T-helper 1 cell (primary cell): ENCODE data around the gene EEA1.

Experiments
- DNase-seq, 5 donors: peaks; one replicate each; pipeline ENCODE4 v3.0.0-alpha.2; 2012 to 2020

The EEA1 gene

DNA sequence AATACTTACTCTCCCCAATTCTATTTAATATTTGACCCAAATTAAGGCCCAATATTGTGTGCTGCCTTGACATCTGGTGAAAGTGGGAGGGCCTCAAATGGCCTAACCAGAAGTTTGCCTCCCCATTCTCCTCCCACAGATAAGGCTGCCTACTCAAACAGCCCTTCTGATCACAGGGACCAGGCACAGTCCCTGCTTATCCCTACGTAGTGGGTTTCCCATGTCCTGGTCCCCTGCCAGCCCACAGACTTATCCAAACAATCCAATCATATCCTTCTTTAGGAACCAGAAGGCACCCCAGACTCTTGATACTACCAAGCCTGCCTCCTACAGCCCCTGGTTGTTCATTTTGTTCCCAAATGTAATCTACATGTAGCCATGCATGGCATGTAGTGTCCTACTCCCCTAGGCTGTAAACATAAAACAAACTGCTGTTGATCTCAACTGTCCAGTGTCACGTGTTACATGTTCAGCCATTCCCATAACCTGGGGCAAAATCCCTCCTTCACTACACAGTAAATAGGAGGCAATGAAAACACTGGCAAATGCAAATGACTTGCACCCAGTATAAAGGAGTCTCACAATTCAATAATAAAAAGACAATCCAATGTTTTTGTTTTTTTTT is 49.3 kb downstream of the EEA1 start:
- no peak for DNase-seq

DNA sequence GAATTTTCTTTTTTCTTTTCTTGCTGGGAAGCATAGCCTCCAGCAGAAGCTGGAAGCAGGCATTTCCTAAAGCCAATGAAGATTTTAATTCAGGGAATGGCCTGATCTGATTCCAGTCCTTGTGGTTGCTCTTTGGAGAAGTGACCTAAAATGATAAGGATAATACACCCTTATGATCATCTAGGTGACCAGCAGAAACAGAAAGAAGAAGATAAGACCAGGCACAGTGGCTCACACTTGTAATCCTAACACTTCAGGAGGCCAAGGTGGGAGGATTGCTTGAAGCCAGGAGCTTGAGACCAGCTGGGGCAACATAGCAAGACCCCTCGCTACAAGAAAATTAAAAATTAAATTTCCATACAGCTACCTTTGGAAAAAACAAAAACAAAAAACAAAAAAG is 51.2 kb downstream of the EEA1 start:
- no peak for DNase-seq

DNA sequence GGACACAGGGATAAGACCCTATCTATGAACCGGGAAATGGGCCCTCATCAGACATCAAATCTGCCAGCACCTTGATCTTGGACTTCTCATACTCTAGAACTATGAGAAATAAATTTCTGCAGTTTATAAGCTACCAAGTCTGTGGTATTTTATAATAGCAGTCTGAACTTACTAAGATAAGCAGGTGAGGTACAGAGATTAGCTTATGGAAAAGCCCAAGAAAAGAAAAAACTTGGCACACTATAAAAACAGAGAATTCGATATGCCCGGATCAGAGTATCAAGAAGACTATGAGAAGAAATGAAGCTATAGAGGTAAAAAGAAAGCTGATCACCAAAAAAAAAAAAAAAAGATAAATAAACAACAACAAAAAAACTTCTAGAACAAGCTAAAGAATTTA is 52.6 kb downstream of the EEA1 start:
- DNase-seq = no peak

- DNase-seq = no peak
These were observed 58.0 kb downstream of the EEA1 start for GRCh38 chr12:92871116-92871515.

DNA sequence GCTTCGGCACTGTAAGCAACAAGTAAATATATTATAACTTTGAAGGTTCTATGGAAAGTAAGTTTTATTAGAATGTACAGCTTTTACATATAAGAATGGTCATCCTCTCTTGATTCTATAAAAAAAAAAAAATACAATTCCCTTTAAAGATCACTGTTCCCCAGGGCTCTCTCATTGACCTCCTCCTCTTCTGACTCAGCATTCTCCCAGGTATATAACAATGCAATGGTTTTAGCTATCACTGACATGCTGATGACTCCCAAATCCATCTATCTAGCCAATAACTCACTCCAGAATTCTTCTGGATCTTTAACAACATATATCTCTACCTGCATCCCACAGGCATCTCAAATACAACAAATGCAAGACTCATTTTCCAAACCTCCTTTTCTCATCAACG is 62.7 kb downstream of the EEA1 start:
- no peak for DNase-seq

- DNase-seq = no peak
These were observed 65.8 kb downstream of the EEA1 start for GRCh38 chr12:92863251-92863650.

DNA sequence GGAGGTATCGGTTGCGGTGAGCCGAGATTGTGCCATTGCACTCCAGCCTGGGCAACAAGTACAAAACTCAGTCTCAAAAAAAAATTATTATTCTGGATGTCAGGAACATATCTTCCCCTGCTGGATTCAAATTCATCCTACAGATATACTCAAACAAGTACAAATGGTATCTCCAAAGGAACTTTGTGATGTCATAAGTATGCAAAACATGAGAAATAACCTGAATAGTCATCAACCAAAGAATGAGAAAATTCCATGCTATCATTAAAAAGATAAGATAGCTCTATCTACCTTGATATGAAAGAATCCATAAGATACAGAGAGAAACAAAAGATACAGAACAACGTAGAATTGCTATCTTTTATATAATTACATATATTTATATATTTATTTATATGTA is 67.7 kb downstream of the EEA1 start:
- DNase-seq = no peak

DNA sequence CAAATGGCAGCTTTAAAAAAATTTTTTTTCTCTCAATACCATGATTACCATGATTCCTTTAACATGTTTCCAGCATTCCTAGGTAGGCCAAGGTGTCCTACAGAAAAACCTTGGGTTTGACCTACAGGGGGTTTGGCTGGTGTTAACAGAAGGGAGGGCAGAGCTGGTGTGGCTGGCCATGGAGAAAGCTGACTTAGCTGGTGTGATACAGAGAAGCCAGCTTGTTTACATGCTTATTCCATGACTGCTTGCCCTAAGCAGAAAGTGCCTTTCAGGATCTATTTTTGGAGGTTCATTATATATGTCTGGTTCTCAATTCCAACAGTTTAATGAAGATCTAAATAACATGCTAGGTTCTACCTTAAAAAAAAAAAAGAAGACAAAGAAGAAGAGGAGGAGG is 68.6 kb downstream of the EEA1 start:
- DNase-seq = no peak

GRCh38 chr12:92859650-92860386 is 69.3 kb downstream of the EEA1 start:
- DNase-seq = no peak

- no peak for DNase-seq
These were observed 71.3 kb downstream of the EEA1 start for GRCh38 chr12:92857818-92858217.

DNA sequence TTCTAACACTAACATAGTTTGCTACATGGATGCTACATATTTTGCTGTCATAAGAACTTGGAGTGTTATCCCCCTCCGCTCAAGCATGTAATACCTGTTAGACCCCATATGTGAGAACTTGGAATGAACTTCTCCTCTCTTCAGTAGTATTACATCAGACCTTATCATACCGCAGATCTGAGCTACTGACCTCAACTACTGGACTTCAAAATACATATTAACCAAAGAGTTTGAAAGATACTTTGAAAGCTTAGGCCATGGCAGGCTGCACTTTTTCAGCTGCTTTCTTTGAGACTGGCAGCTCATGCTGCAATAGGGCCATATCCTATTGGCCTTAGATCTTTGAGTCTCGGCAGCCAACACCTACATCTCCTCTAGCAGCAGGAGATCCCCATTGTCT is 74.8 kb downstream of the EEA1 start:
- no peak for DNase-seq

GRCh38 chr12:92848740-92849139 is 80.4 kb downstream of the EEA1 start:
- no peak for DNase-seq

- DNase-seq = no peak
These were observed 81.7 kb downstream of the EEA1 start for GRCh38 chr12:92847368-92847767.

DNA sequence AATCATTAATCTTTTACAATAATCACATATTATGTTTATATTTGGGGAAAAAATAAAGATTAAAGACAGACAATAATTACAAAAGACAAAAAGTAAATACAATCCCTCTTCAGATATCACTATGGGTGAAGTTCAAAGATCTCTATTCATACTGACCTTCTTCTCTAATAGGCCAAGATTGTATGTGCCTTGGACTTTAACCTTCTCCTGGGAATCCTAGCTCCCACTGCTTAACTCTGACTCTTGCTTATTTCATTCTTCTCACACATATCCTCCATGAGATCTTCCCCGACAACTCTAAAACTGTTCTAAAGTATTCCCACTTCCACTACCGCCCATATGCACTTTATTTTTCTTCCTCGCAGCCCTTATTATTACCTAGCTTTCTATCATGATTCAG is 83.8 kb downstream of the EEA1 start:
- DNase-seq = no peak

GRCh38 chr12:92844151-92844763 is 84.8 kb downstream of the EEA1 start:
- no peak for DNase-seq

DNA sequence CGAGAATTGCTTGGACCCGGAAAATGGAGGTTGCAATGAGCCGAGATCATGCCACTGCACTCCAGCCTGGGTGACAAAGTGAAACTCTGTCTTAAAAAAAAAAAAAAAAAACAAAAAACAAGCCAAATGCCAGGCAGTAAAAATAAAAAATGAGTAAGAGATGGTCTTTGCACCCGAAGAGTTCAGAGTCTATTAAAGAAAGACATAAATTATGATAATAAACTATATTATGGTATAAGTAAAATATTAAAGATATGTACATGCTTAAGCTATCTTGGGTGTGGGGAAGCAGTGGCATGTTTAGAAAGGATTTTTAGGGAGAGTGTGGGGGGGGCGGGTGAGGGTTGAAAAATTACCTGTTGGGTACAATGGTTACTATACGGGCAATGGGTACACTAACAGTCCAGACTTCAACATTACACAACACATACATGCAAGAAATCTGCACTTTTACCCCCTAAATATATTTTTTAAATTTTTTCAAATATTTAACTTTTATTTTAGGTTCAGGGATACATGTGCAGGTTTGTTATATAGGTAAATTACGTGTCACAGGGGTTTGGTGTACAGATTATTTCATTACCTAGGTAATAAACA is 99.3 kb downstream of the EEA1 start:
- DNase-seq = no peak

DNA sequence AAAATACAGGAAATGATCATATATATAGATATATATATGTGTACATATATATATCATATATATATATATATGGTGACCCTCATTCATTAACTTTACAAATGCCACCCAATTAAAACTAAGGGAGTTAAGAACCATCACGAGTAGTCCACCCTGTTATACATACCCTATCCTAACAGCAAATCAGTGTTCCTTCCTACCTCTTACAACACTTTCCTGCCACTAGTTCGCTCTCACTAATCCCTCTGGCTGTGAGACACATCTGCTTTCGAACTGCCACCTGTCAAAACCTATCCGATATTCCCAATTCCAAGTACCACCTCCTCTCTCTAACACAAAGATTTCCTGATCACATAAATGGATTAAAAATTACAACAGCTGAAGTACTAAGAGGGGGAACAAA is 100.5 kb downstream of the EEA1 start:
- no peak for DNase-seq

DNA sequence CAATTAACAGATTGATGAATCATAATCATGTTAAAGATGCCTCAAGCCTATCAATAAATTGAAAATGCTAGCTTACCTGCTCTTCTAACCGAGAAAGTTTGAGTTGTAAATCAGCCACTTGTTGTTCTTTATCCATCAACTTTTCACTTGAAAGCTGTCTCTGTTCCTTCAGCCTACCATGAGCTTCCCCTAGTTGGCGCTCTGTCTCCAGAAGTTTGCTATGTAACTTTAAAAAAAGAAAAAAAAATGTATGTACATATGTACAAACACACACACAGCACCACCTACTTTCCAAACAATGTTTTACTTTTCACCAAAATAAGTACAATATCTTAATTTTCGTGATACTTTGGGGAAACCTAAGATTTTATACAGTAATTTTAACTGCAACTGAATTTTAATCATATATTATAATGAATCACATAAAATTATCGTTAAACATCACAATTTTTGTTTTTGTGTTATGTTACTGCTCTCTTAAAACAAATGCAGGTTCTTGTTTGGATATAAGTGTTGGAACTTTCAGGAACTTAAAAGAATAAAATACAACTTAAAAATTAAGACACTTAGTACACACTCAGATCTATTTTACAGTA is 101.2 kb downstream of the EEA1 start:
- peak in 2 of 5 donors; percentile 15 to 18 for DNase-seq

DNA sequence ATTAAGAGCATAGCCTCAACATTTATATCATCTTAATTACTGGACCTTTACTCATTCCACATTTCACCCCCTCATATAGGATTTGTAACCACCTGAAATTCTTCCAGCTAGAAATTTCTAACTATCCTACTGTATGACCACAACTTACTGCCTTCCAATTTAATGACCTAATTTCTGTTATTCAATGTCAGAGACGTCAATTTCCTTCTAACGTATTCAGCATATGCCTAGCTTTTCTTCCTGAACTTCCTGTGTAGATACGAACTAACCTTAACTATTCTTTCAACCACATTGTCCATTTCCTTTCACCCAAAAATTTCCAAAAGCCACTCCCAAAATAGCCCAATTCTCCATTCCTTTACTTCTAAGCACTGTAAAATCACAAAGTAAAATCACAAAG is 108.0 kb downstream of the EEA1 start:
- DNase-seq = no peak

GRCh38 chr12:92814584-92814983 is 114.5 kb downstream of the EEA1 start:
- no peak for DNase-seq

- DNase-seq = no peak
These were observed 118.7 kb downstream of the EEA1 start for GRCh38 chr12:92810370-92810769.

- no peak for DNase-seq
These were observed 125.2 kb downstream of the EEA1 start for GRCh38 chr12:92803903-92804302.

GRCh38 chr12:92802906-92803305 is 126.2 kb downstream of the EEA1 start:
- DNase-seq = no peak

- no peak for DNase-seq
These were observed 132.4 kb downstream of the EEA1 start for GRCh38 chr12:92796650-92797049.
